ENCODE data around the gene SLC52A1.

Gene SLC52A1

DNA sequence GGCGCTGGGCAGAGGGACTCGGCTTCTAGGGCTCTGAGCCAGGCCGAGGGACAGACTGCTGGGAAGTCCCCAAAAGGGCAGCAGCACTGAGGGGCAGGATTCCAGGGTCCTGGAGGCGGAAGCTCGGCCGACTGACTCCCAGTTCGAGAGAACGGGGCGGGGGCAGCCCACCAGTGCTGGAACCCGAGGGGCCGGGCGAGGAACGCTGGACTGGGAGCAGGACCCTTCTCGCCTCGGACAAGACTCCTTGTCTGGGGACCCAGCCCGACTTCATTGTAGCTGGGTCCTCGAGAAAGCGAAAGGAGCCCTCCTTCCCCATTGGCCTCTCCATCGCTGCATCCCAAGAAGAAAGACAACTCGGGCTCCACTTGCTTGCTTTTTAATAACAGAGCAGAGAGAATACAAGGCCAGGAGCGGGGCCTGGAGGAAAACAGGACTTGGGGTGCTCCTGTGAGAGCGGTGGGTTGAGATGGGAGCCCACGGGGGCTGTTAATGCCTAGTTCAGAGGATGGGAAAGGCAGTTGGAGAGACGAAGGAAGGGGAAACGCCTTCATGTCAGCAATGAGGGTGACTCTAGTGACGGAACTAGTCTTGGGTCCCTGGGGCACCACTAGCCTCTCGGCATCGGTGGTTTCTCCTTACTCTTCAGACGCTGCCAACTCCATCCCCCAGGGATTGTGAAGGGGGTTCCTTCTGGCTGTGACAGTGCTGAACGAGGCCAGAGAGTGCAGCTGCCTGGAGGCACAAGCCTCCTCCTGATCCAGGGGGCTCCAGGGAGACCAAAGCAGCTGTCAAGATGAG lies 47.3 kb downstream of the SLC52A1 start:
- Histone ChIP-seq H3K9me2 (replicated peaks; ENCODE audit: insufficient read depth, low read length) (no peaks in the 10 kb centered on the region), H3F3A (ENCODE audit: insufficient read depth, low read length) (0 out of 2 replicates have a peak, but pooled peaks cover 5% of the 10 kb centered on the region), H3K79me2 (ENCODE audit: low read length) (peaks cover 14% of the 10 kb centered on the region; the same call in 1 of the 2 replicates), H3K4me1 (ENCODE audit: low read length) (peaks cover 16% of the 10 kb centered on the region; the same call in 1 of the 2 replicates), H3K9me3 (replicated peaks; ENCODE audit: insufficient read depth, low read length) (no peaks in the 10 kb centered on the region), H3K9ac (ENCODE audit: low read length) (peak overlapping the region; percentile 83), H4K20me1 (ENCODE audit: insufficient read depth, low read length) (no peaks in the 10 kb centered on the region), H3K36me3 (replicated peaks; ENCODE audit: insufficient read depth, low read length) (no peaks in the 10 kb centered on the region), H2AFZ (ENCODE audit: low read length) (peak overlapping the region; percentile 96), H3K27ac (ENCODE audit: low read length) (peak overlapping the region; percentile 41; the same call in 1 of the 2 replicates), H3K27me3 (replicated peaks; ENCODE audit: insufficient read depth, low read length) (no peaks in the 10 kb centered on the region), H3K4me3 (ENCODE audit: low read length) (peak overlapping the region; percentile 92), H3K4me2 (ENCODE audit: low read depth, low read length) (peak overlapping the region; percentile 98)
- TF ChIP-seq EZH2 (optimal IDR thresholded peaks at IDR 0.05; ENCODE audit: low read depth, low read length): no peak
- no peak for TF ChIP-seq EZH2phosphoT487 (IDR thresholded peaks at IDR 0.05; ENCODE audit: low read length)
- TF ChIP-seq, protein P1, sequence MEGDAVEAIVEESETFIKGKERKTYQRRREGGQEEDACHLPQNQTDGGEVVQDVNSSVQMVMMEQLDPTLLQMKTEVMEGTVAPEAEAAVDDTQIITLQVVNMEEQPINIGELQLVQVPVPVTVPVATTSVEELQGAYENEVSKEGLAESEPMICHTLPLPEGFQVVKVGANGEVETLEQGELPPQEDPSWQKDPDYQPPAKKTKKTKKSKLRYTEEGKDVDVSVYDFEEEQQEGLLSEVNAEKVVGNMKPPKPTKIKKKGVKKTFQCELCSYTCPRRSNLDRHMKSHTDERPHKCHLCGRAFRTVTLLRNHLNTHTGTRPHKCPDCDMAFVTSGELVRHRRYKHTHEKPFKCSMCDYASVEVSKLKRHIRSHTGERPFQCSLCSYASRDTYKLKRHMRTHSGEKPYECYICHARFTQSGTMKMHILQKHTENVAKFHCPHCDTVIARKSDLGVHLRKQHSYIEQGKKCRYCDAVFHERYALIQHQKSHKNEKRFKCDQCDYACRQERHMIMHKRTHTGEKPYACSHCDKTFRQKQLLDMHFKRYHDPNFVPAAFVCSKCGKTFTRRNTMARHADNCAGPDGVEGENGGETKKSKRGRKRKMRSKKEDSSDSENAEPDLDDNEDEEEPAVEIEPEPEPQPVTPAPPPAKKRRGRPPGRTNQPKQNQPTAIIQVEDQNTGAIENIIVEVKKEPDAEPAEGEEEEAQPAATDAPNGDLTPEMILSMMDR (IDR thresholded peaks at IDR 0.05; ENCODE audit: low read length): no peak
- DNase-seq: no peak

- Histone ChIP-seq H3K36me3 (replicated peaks; ENCODE audit: insufficient read depth, low read length) (no peaks in the 10 kb centered on the region), H3K9me2 (replicated peaks; ENCODE audit: insufficient read depth, low read length) (no peaks in the 10 kb centered on the region), H3F3A (ENCODE audit: insufficient read depth, low read length) (0 out of 2 replicates have a peak, but pooled peaks cover 5% of the 10 kb centered on the region), H3K4me1 (ENCODE audit: low read length) (peaks cover 16% of the 10 kb centered on the region; the same call in 1 of the 2 replicates), H3K79me2 (ENCODE audit: low read length) (peaks cover 14% of the 10 kb centered on the region; the same call in 1 of the 2 replicates), H3K4me2 (ENCODE audit: low read depth, low read length) (peak within 1 kb of the TSS; percentile 98), H3K4me3 (ENCODE audit: low read length) (peak within 1 kb of the TSS; percentile 92), H4K20me1 (ENCODE audit: insufficient read depth, low read length) (no peaks in the 10 kb centered on the region), H3K27ac (ENCODE audit: low read length) (peak within 1 kb of the TSS; percentile 41; the same call in 1 of the 2 replicates), H2AFZ (ENCODE audit: low read length) (peak within 1 kb of the TSS; percentile 96), H3K9me3 (replicated peaks; ENCODE audit: insufficient read depth, low read length) (no peaks in the 10 kb centered on the region), H3K9ac (ENCODE audit: low read length) (peak within 1 kb of the TSS; percentile 83), H3K27me3 (replicated peaks; ENCODE audit: insufficient read depth, low read length) (no peaks in the 10 kb centered on the region)
- peak; percentile 75 for DNase-seq
- no peak for TF ChIP-seq EZH2 (optimal IDR thresholded peaks at IDR 0.05; ENCODE audit: low read depth, low read length)
- no peak for TF ChIP-seq EZH2phosphoT487 (IDR thresholded peaks at IDR 0.05; ENCODE audit: low read length)
- TF ChIP-seq, protein P1 (IDR thresholded peaks at IDR 0.05; ENCODE audit: low read length): peak; percentile 69
These were observed 48.1 kb downstream of the SLC52A1 start, which contains the start of gene CAMTA2 for GRCh38 chr17:4986951-4987766. TSS of gene CAMTA2 (minus strand) at chr17:4987675. CDS start at chr17:4986222, 1,453 bp downstream.

DNA sequence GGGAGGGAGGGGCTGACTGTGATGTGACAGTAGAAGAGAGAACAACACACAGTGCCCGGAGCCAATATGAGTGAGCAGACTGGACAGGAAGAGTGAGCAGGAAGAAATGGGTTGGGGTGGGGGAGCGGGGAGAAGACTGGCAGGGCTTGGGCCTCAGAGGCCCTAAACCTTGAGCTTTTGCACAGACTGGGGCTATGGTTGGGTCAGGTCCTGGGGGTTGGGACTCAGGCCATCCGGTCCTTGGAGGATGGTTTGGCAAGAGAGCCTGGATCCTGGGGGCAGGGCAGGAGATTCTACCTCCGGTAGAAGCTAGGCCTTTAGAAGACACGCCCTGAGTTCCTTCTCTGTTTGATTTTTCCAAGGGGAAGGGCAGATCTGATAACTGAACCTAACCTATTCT lies 48.8 kb downstream of the SLC52A1 start:
- H3K27ac ChIP-seq (ENCODE audit: low read length): no peak overlapping the region
- peak overlapping the region; percentile 83; the same call in 1 of the 2 replicates for H3K9ac ChIP-seq (ENCODE audit: low read length)

More for the DNA sequence above, 48.8 kb downstream of the SLC52A1 start:
- H3K79me2 ChIP-seq (ENCODE audit: low read length): peaks cover 14% of the 10 kb centered on the region; the same call in 1 of the 2 replicates
- H3K9me2 ChIP-seq (replicated peaks; ENCODE audit: insufficient read depth, low read length): no peaks in the 10 kb centered on the region
- TF ChIP-seq, protein P1 (IDR thresholded peaks at IDR 0.05; ENCODE audit: low read length): no peak
- no peak for TF ChIP-seq EZH2phosphoT487 (IDR thresholded peaks at IDR 0.05; ENCODE audit: low read length)
- TF ChIP-seq EZH2 (optimal IDR thresholded peaks at IDR 0.05; ENCODE audit: low read depth, low read length): no peak
- DNase-seq: no peak
- no peaks in the 10 kb centered on the region for H4K20me1 ChIP-seq (ENCODE audit: insufficient read depth, low read length)
- peaks cover 16% of the 10 kb centered on the region; the same call in 1 of the 2 replicates for H3K4me1 ChIP-seq (ENCODE audit: low read length)
- no peaks in the 10 kb centered on the region for H3K27me3 ChIP-seq (replicated peaks; ENCODE audit: insufficient read depth, low read length)
- H3K9me3 ChIP-seq (replicated peaks; ENCODE audit: insufficient read depth, low read length): no peaks in the 10 kb centered on the region
- 0 out of 2 replicates have a peak, but pooled peaks cover 3% of the 10 kb centered on the region for H3F3A ChIP-seq (ENCODE audit: insufficient read depth, low read length)
- peak overlapping the region; percentile 98 for H3K4me2 ChIP-seq (ENCODE audit: low read depth, low read length)
- H3K4me3 ChIP-seq (ENCODE audit: low read length): peak overlapping the region; percentile 92
- peak overlapping the region; percentile 96; the same call in 1 of the 2 replicates for H2AFZ ChIP-seq (ENCODE audit: low read length)
- H3K36me3 ChIP-seq (replicated peaks; ENCODE audit: insufficient read depth, low read length): no peaks in the 10 kb centered on the region
